AG08396 (cell line): Measurements from ENCODE around the gene RXRA.
A peak's percentile ranks its signal among the peaks of the same experiment; 100 is the strongest.

Experiments
- DNase-seq: peaks from one replicate; pipeline ENCODE4 v3.0.0; 2012; ENCODE audit warnings: low spot score, mixed read lengths

Gene RXRA

GRCh38 chr9:134433909-134434882, 107.9 kb downstream of the RXRA start:
- no peak for DNase-seq

- peak; percentile 96 for DNase-seq
These were observed 108.7 kb downstream of the RXRA start for GRCh38 chr9:134434894-134435506.

- DNase-seq: no peak
These were observed 109.5 kb downstream of the RXRA start for GRCh38 chr9:134435550-134436378.

- no peak for DNase-seq
These were observed 110.1 kb downstream of the RXRA start for GRCh38 chr9:134436379-134436762.

- DNase-seq: no peak
These were observed 110.7 kb downstream of the RXRA start for GRCh38 chr9:134436911-134437310.

GRCh38 chr9:134437403-134438194, 111.3 kb downstream of the RXRA start:
- no peak for DNase-seq

GRCh38 chr9:134438195-134438788, 112.0 kb downstream of the RXRA start:
- DNase-seq: no peak

- DNase-seq: no peak
These were observed 113.1 kb downstream of the RXRA start for GRCh38 chr9:134439368-134439784.

GRCh38 chr9:134440636-134441226, 114.5 kb downstream of the RXRA start:
- DNase-seq: no peak

GRCh38 chr9:134441227-134442084, 115.2 kb downstream of the RXRA start:
- DNase-seq: no peak

GRCh38 chr9:134442085-134442474, 115.8 kb downstream of the RXRA start:
- no peak for DNase-seq

GRCh38 chr9:134442486-134443173, 116.4 kb downstream of the RXRA start:
- peak; percentile 65 for DNase-seq

- peak; percentile 93 for DNase-seq
These were observed 117.2 kb downstream of the RXRA start for GRCh38 chr9:134443174-134444037.

GRCh38 chr9:134444038-134444315, 117.7 kb downstream of the RXRA start:
- DNase-seq: no peak

GRCh38 chr9:134445000-134445399, 118.7 kb downstream of the RXRA start:
- DNase-seq: no peak

- DNase-seq: peak; percentile 96
These were observed 123.1 kb downstream of the RXRA start for GRCh38 chr9:134449180-134449916.

GRCh38 chr9:134451700-134452458, 125.6 kb downstream of the RXRA start:
- no peak for DNase-seq
